ENCODE data around the gene CHST8. TPM values are rescaled to one million over a fixed set of nuclear protein-coding genes. Genes with fewer than 3 reads are reported as not detected.

The CHST8 gene
- total RNA-seq, 1 experiment from 2014 or later, result not detected

DNA sequence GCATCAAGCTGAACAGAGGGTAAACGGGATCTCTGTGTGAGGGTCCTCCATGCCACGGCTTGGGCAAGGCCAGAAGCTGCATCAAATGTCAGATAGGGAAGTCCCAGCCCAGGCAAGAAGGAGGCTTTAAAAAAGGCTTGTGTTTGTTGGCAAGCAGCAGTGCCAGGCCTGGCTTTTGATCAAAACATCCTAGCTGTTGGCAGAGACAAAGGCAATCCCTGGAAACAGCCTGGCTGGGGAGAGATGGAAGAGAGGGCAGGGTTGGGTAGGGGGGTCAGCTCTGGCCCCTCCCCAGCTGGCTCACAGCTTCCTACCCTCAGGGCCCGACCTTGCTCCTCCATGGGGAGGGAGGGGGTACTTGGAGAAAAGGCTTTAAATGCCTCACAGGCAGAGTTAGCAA lies 113.2 kb downstream of the CHST8 start:
- DNase-seq (ENCODE audit: low spot score), result no peak

DNA sequence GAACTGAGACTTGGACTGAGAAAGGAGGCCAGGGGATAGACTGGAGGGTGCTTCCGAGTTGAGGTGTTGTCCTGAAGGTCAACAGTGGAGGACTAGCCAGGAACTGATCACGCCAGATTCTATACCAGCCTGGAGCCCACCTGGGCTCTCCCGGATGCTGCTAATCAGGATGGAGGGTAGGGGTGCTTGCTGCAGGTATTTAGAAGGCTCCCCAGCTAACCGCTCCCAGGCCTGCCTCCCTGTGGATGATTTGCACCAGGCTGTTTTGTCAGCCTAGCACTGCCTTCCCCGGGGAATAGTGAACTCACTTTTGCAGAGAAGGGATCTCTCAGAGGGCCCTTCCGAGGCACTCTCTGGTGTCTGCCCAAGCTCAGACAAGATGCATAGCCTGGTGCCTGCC lies 114.4 kb downstream of the CHST8 start:
- no peak for DNase-seq (ENCODE audit: low spot score)

DNA sequence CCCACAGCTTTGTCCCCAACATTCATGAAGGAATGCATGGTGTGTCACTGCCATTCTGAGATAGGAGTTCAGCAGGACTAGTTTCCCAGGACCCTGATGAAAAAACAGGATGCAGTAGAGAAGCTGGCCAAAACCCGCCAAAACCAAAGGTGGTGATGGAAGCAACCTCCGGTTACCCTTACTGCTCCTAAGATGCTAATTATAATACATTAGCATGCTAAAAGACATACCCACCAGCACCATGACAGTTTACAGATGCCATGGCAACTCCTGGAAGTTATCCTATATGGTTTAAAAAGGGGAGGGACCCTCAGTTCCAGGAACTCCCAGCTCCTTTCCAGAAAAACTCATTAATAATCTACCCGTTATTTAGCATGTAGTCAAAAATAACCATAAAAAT lies 115.0 kb downstream of the CHST8 start:
- DNase-seq (ENCODE audit: low spot score), result no peak

DNA sequence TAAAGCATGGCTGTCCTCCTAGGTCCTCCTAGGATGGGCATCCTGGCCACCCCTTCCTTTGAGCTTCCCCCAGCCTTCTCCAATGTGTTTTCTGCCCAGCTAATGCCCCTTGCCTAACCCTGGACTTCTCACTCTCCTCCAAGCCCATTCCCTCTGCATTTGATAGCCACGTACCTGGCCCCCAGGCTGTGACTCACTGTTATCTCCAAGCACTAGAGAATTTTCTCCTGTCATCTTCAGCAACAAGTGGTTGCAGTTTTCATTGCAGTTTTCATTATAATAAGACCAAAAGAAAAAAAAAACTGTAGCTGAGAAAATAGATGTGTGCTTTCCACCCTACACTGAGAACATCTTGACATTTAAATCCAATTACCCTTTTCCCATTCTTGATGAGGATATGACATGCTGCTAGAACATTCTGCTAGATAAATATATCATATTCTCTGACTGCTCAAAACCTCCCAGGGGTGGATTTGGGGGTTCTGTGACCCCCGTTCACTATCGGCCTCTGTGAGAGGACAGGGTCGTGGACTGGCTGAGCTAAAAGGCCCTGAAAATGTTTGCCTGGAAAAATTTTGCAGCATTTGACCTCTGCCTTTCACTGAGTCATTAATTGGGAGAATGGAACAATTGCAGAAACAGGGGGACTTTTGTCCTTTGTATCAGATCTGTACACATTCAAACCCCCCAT lies 116.1 kb downstream of the CHST8 start:
- DNase-seq (ENCODE audit: low spot score), result no peak

DNA sequence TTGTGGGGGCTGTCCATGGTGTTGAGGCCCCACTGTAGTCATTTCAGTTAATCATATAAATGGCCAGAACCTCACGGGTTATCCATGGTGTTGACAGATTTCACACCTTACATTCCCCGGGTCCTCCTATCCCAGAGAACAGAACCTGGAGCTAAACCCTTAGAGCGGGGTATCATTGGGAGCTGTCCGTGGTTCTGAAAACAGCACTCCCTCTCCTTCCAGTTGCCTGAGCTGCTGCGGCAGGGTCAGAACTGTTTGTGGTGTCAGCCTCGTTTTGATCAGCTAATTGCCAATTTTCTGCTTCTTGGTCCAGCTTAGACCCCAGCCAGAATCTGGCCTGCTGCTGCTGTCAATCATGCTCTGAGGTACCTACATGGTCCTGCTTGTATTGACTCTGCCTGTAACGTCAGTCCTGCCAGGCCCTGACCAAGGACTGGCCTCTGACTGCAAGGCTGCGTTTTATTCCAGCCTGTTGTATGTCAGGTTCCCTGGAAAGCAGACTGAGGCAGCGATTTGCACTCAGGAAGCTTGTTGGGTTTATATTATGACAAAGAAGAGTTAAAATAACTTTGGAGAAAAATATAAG lies 119.2 kb downstream of the CHST8 start:
- DNase-seq (ENCODE audit: low spot score), result peak; percentile 63

DNA sequence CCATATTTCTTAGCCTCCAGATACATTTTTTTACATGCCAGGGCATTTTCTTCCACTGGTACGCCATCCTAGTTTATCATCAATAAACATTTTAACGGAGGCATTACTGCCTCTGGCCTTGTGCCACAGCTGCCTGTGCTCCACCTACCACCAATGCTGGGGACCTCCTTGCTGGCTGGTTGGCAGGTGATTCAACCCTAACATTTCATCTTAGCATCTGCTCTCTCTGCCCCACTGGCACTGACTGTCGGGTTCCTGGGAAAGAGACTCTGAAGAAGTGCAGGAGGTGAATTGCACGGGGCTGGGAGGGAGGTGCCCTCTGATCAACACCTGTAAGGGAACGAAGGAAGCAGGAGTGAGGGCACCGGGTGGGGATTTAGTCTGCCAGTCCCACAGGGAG lies 123.5 kb downstream of the CHST8 start:
- no peak for DNase-seq (ENCODE audit: low spot score)

DNA sequence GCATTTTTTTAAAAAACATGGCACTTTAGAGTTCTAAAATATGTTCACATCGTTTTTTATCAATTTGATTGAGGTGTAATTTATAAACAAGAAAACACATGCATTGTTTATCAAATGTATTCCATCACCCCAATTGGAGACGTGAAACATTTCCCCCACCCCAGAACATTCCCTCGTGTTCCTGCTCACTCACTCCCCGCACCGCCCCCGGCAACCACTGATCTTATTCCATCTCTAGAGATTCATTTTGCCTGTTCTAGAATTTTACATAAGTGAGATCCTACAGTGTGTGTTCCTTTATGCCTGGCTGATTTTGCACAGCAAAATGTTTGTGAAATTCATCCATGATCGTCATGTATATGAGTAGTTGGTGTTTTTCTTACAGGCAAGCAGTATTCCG lies 124.4 kb downstream of the CHST8 start:
- DNase-seq (ENCODE audit: low spot score), result no peak

DNA sequence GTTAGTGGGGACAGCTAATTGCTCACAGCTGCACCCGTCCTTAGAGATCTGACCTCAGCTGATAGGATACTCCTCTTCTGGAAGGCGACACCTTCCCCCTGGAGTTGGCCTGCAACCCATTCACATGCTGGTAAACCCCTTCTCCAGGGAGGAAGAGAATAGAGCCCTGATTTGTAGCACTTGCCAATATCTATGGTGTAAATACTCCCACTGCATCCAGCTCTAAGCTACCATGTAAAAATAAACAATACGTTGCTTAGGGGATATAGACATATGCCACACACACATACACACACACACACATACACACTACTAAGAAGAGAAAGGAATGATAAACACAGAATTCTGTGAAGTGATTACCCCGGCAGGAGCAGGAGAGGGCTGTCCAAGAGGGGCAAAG lies 125.5 kb downstream of the CHST8 start:
- no peak for DNase-seq (ENCODE audit: low spot score)

DNA sequence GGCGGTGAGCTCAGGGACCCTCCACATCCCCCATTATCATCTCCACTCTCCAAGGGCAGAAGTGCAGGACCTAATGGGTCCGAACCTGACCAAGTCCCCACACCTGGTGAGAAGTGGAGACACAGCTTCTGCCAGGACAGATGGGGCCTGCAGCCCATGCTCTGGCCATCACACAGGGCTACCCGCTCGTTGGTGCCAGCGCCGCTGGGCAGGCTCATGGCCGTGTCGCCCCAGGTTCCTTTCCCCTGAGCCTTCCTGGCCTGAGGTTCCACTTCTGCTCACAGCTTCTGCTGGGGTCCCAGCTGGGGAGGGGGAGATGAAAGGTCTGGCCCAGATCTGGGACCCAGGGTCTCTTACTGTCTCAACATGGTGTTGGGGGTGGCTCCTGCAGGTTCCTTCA lies 126.5 kb downstream of the CHST8 start:
- DNase-seq (ENCODE audit: low spot score), result no peak

DNA sequence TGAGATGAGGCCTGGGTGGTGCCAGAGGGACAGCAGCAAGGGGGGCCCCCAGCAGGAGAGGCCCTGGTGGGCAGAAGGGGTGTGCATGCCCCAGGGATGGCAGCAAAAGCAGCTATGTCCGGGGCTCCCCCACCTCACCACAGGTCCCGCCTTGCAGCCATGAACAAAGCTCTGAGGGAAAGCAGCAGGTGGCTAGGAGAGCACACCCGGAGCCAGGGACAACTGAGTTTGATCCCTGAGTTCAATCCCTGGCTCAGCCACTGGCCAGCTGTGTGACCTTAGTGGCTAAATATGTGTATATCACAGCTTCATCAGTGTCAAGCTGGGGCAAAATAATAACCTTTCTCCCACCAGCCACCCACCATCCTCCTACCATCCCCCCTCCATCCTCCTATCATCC lies 127.3 kb downstream of the CHST8 start:
- DNase-seq (ENCODE audit: low spot score), result no peak

DNA sequence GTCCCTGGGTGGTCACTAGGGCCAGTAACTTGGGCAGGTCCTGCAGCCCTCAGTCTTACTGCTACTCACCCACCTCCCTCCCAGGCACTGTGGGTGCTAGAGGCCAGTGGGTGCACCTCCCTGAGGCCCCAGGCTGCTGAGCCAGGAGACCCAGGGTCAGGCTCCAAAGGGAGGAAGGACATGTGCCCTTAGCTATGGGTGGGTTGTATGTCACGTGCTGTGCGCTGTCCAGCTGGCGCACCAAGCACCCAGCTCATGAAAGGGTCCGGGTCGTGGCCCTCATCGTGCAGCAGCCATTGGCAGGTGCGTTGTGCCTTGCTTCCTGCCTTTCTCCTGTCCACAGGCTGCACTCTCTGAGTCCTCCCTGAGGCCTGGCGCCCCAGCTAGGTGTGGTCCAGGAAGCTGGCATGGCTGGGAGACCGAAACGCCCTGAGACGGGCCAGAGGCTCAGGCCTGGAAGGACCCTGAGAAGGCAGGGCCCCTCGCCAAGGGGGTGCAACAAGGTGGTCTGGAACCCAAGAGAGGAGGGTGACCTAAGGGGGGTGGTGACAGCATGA lies 127.9 kb downstream of the CHST8 start:
- no peak for DNase-seq (ENCODE audit: low spot score)

DNA sequence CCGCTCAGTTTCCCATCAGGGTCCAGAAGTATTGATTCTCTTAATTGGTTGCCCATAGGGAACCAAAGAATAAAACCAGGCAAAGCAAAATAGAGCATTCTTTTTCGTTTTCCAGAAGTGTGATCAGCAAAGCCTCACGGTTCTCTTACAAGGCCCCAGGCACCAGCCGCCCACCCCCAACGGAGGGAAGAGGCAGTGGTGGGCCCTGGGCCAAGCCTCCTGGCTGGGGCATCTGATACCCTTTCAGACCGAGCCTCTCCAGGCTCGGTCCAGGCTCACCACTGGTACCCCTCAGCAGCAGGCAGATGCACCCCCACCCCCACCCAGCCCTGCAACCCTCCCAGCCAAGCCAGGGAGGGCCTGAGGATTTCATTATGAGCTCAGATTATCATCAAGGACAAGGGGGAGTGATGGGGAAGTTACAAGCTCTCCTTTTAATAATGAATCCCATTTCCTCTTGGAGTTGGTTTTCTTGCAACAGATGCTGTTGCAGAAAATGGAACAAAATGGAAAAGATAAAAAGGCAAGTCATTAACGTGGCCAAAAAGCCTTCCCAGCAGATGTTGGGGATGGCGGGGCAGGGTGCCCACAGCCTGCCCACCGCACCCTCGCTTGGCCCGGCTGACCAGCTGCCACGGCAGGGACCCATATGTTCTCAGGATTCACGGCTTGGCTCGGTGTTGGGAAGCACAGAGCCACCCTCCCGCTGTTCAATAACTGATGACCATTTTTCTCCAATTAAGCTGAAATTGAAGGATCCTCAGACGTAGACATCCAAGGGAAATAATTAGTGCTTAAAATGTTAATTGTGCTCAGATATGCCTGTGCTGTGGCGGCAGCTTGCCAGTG lies 129.1 kb downstream of the CHST8 start:
- no peak for DNase-seq (ENCODE audit: low spot score)

DNA sequence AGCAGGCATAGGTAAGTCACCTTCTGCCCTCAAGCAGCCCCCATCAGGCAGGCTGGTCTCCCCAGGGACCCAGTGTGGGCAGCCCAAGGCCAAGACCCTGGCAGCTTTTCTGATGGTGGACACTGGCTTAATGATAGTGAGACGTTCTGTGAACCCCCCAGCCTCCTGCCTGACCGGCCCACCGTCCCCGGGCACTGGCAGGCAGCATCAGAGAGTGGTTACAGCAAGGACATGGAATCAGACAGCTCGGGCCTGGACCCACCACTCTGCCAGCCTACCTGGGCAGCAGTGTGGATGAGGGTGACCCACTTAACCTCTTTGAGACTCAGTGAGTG lies 129.7 kb downstream of the CHST8 start:
- no peak for DNase-seq (ENCODE audit: low spot score)

DNA sequence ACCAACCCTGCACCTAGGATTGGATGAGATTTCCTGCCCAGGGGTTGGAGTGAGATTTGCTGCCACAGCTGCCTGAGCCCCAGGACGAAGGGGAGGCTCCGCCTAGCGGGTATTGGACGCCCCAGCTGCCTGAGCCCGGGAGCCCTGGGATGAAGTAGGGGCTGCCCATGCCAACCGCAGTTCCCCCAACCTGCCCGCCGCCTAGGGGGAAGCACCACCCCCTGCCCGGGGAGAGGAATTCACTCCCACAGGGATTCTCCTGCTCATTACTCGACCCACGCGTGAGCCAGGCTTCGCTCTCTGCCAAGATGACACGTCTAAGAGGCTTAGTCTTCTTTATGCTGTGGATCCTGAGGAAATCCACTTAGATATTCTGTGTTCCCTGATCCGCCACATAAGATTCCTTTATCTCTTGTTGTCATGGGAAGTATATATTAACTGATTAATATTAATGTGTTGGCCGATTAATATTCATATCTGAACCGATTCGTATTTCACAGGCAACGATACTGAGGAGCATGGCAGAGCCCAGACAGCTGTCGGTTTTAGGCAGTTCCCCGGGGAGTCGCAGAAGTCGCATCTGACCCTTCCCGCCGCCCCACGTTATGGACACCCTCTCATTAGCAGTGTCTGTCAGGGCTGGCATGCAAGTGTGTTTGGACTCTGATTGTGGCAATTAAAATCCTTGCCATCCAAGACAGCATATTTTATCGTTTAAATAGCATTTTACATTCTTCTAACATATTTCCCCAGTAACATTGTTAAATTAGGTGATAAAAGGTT lies 130.5 kb downstream of the CHST8 start:
- DNase-seq (ENCODE audit: low spot score), result no peak

DNA sequence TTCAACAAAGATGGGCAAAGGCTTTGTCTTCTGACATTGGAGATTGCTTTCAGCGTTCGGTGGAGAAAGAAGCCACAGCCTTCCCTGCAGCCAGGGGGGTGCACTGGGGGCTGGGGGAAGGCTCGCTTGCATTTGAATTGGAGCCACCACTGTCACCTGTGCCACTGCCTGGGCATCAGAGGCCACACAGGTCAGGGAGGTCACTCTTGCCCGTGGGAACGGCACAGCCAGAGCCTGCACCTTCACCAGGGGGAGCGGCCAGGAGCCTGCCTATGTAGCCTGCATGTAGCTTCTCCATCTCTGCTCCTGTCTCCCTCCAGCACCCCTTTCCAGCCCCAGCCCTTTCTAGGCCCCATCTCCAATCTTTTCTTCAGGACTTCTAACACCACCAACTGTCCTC lies 131.2 kb downstream of the CHST8 start:
- no peak for DNase-seq (ENCODE audit: low spot score)

DNA sequence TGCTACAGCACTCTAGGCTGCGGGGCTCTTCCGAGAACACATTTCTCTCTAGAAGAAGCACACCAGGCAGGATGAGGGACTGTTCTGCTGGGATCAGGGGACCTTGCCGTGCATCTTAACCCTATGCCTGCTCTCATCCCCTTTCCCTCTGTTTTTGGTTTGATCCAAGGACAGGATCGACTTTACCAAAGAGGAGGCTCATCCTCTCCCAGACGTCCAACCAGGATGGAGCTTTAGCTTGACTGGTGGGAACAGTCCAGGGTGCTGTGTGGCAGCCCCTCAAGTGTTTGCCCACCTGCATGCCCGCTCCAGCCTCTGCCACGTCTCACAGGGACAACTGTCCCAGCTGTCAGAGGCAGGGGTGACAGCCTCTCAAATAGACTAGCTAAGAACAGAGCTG lies 132.6 kb downstream of the CHST8 start:
- DNase-seq (ENCODE audit: low spot score), result no peak

DNA sequence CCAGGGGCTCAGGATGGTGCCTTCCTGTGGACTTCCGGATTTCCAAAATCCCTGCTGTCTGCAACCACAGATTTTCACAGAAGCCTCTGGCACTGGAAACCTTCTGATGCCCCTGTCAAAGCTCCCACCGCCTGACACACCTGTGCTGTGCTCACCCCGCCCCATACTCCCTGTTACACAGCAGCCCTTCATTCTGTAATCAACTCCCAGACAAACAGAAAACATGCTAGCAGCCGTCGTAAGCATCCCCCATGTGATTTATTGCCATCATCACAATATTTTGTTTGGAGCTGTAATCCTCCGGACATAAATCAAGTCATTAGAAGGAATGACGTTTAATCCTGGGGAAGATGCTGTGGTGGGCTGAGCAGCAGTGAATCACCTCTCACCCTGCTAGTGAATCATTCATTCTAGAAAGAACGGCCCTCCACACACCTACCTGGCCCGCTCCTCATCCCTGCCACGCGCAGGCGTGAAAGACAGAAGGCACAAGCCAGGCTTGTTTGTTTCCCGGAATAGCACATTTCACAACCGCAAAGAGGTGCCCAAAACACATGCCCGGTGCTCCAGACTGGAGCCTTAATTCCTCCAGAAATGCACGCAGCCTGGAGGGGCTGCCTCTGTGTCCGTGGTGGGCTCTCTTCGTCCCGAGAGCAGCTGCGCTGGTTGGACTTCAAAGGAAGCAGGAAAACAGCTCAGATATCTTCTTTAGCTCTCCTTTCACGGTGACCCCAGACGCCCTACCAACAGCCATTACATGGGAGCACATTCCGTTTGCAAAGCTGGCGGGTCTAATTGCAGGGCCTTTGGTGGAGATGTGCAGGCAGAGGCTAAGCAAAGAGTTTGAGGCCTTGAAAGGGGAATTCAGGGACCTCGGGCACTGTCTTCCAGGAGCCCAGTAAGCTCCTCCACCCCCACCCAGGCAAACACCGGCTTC lies 133.6 kb downstream of the CHST8 start:
- no peak for DNase-seq (ENCODE audit: low spot score)

DNA sequence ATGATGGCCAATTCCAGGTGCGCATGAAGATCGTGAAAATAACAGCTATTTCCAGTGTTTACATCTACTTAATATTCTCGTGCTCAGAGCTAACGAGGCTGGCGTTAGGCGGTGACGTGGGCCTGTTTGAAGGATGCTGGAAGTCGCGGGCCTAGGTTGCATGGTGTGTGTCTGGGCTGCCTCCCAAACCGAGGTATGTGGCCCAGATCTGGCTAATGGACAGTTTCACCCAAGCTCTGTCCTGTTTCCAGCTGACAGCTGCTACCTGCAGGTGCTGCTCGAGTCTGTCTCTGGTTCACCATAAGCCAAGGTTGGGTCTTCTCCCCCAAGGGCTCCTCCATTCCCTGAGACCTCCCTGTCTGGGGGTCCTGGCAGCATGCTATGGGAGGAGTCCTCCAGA lies 134.4 kb downstream of the CHST8 start:
- no peak for DNase-seq (ENCODE audit: low spot score)

DNA sequence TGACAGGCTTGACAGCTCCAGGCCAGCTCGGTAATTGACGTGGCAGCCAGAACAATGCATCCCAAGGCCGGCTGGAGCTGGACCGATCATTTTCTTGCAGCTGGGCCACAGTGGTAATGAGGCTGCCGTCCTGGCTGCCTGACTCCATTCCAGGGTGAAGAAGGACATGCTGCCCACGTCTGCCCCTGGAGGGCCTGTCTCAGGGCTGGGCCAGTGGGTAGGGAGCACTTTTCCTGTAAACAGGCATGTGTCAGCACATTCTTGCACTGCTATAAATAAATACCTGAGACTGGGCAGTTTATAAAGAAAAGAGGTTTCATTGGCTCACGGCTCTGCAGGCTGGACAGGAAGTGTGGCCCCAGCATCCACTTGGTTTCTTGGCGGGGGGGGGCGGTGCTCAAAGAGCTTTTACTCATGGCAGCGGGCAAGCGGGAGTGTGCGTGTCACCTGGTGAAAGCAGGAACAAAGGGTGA lies 136.8 kb downstream of the CHST8 start:
- DNase-seq (ENCODE audit: low spot score), result peak; percentile 16

DNA sequence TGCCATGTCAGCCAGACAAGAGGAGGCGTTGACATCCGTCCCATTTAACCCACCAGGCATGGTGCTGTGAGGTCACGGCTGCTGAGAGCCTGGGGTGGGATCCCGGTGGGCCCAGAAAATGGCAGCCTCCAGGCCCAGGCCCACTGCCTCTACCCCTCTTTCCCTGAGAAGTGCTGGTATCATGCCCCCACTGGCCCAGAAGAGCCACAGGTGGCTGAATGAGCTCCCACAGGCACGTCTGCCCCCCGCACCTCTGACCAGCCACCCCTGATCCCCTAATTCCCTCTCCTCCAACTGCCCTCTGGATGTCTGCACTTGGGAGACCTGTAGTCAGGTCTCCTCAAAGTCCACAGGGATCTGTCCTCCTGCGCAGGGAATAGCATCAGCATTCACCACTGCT lies 137.6 kb downstream of the CHST8 start:
- no peak for DNase-seq (ENCODE audit: low spot score)
